ENCODE results near the gene THBS2. TPM values are rescaled to one million over a fixed set of nuclear protein-coding genes. Genes with fewer than 3 reads are reported as not detected.

Gene THBS2
- total and polyA plus RNA-seq, 2 of the 4 experiments (the other 2 are of a cell fraction): 97.3 to 113 TPM

- Histone ChIP-seq H2AFZ (replicated peaks; ENCODE audit: low read length, poor library complexity) (no peak overlapping the region), H2BK120ac (ENCODE audit: low read depth, low read length) (no peak overlapping the region), H3K18ac (ENCODE audit: low read depth, low read length) (no peak overlapping the region), H4K5ac (ENCODE audit: low read depth, low read length) (no peak overlapping the region), H2BK5ac (ENCODE audit: low read depth, low read length, poor library complexity, severe bottlenecking) (no peak overlapping the region), H3K9me1 (ENCODE audit: insufficient read depth, low read length) (0 out of 2 replicates have a peak, but pooled peaks cover 3% of the 10 kb centered on the region), H2AK9ac (replicated peaks; ENCODE audit: low read depth, low read length, poor library complexity) (no peak overlapping the region), H3K56ac (ENCODE audit: extremely low read depth, insufficient read depth, low read length) (no peak overlapping the region), H3K36me3 (ENCODE audit: control insufficient read depth, insufficient read depth, low read length) (peaks cover 34% of the 10 kb centered on the region), H3K27ac (ENCODE audit: insufficient read depth, low read length) (no peak overlapping the region), H3K9me3 (ENCODE audit: control insufficient read depth, insufficient read depth, low read length) (no peaks in the 10 kb centered on the region), H3K23ac (ENCODE audit: low read depth, low read length) (no peak overlapping the region), H2BK20ac (ENCODE audit: low read depth, low read length) (no peak overlapping the region), H4K8ac (ENCODE audit: low read depth in 2 of 2, low read length in 2 of 2) (no peak overlapping the region), H3K14ac (replicated peaks; ENCODE audit: low read depth, low read length) (no peak overlapping the region), H3K4me2 (ENCODE audit: low read depth, low read length) (no peak overlapping the region), H3K79me1 (ENCODE audit: low read depth in 1 of 2, low read length in 2 of 2) (no peaks in the 10 kb centered on the region), H3K9ac (ENCODE audit: low read depth, low read length) (no peak overlapping the region), H2BK15ac (ENCODE audit: low read depth, low read length) (no peak overlapping the region), H4K91ac (ENCODE audit: insufficient read depth, low read depth, low read length) (no peak overlapping the region), H3K4me1 (ENCODE audit: control insufficient read depth, insufficient read depth, low read length) (no peaks in the 10 kb centered on the region; the same call in 1 of the 2 replicates), H2AK5ac (ENCODE audit: low read depth, low read length) (no peak overlapping the region), H3K4me3 (ENCODE audit: insufficient read depth, low read depth, low read length) (no peak overlapping the region), H3K4ac (ENCODE audit: low read depth, low read length) (no peak overlapping the region), H3K27me3 (ENCODE audit: control insufficient read depth, insufficient read depth, low read length) (no peaks in the 10 kb centered on the region), H4K20me1 (ENCODE audit: insufficient read depth, low read length) (no peaks in the 10 kb centered on the region; the same call in 1 of the 2 replicates)
- CTCF ChIA-PET: no interaction called here
- DNase-seq (no peak), ATAC-seq (ENCODE audit: low read depth) (no peak)
- WGBS, 2 experiments (ENCODE audit: extremely low coverage in 2 of 2, insufficient read length in 1 of 2): no CpG with 5 or more reads among the region's 7 CpGs
- intact Hi-C loops (cut with micrococcal nuclease): no loop called here
- POLR2A ChIA-PET (ENCODE audit: unreplicated experiment): no interaction called here
- no TSS peak for BruUV-seq (replicated peaks)
- TF ChIP-seq POLR2A (IDR thresholded peaks at IDR 0.05; ENCODE audit: low read depth, low read length) (no peak), FOS (IDR thresholded peaks at IDR 0.05; ENCODE audit: low read depth, low read length) (no peak), MAFK (IDR thresholded peaks at IDR 0.05; ENCODE audit: low read depth, low read length) (no peak), USF2 (IDR thresholded peaks at IDR 0.05; ENCODE audit: low read depth, low read length) (no peak), SMC3 (IDR thresholded peaks at IDR 0.05; ENCODE audit: low read depth, low read length) (no peak), RCOR1 (IDR thresholded peaks at IDR 0.05; ENCODE audit: insufficient replicate concordance, low read length) (no peak)
- dilution Hi-C loops (cut with HindIII; ENCODE audit: low sequenced_read_pairs, unreplicated experiment): no loop called here
- in situ Hi-C loops (cut with MboI; ENCODE audit: low sequenced_read_pairs): no loop called here
Measured at GRCh38 chr6:169239181-169239580, 14.5 kb downstream of the THBS2 start.
